Motor neuron (in vitro differentiated cells): Measurements from ENCODE around the gene SLC22A6. TPM values are rescaled to one million over a fixed set of nuclear protein-coding genes. Genes with fewer than 3 reads are reported as not detected.
"Not testable (repeated sequence)": the region's sequence is repeated elsewhere in the genome, so short reads cannot be mapped to it uniquely, and the experiment has no call there.

Source experiments
- ATAC-seq, 8 experiments: fragments of 200-7000 bp; cut with Tn5 transposase; replicated peaks in 6 of 8; 2 replicates each; pipeline ENCODE4 v1.8.0; 2021; ENCODE audit warnings: mild to moderate bottlenecking in 8 of 8, moderate library complexity in 8 of 8
- H3K27ac ChIP-seq, 2 donors: fragments of 250-450 bp; sonication (Bioruptor Pico); 2 replicates each; pipeline ENCODE4 v1.9.0; 2021; ENCODE audit warnings: antibody characterized with exemption in 2 of 2, mild to moderate bottlenecking in 2 of 2, moderate library complexity in 1 of 2
- H3K4me1 ChIP-seq, 2 donors: fragments of 250-450 bp; sonication (Bioruptor Pico); replicated peaks in 1 of 2; 2 replicates each; pipeline ENCODE4 v1.6.1; 2021; ENCODE audit warnings: antibody characterized with exemption in 2 of 2, mild to moderate bottlenecking in 2 of 2, moderate library complexity in 1 of 2
- H3K4me3 ChIP-seq, 5 donors: fragments of 250-450 bp; sonication (Bioruptor Pico); 2 replicates each; pipeline ENCODE4 v1.9.0; 2021; ENCODE audit warnings: antibody characterized with exemption in 5 of 5, mild to moderate bottlenecking in 5 of 5, moderate library complexity in 4 of 5
- WGBS, 10 experiments: fragments of 450-650 bp; shearing (Covaris generic); methylation state at CpG; one replicate each; pipeline ENCODE4 v1.0.0; 2022; 5-methylcytosine and 5-hydroxymethylcytosine counted together
- in situ Hi-C, 9 experiments: fragments of 400-800 bp; cut with MboI; loops; one replicate each; pipeline ENCODE4 v1.15.0; 2021; ENCODE audit warnings: low sequenced_read_pairs in 9 of 9, low pct_unique_long_range_greater_than_20kb in 2 of 9; ENCODE audit not compliant: unreplicated experiment in 9 of 9
- total RNA-seq, 8 experiments: library from RNA; unstranded; fragments of 300-600 nt; gene quantifications; 2 replicates each; pipeline versions ENCODE4 v1.2.3 to v1.2.4, GENCODE V29; 2022

SLC22A6 gene
- total RNA-seq, 8 experiments from 2014 or later = 0.17 to 3.9 (median 0.38) TPM; not detected in 5

- in situ Hi-C loops, ATAC-seq: not testable (repeated sequence)
Observed at GRCh38 chr11:62945538-62945937, 39.2 kb downstream of the SLC22A6 start.

GRCh38 chr11:62937528-62937927 lies 47.2 kb downstream of the SLC22A6 start:
- ATAC-seq, H3K27ac ChIP-seq, in situ Hi-C loops, H3K4me1 ChIP-seq, H3K4me3 ChIP-seq: not testable (repeated sequence)
- 0 to 88% (median 40%) methylated on average over 1 to 2 of the region's 2 CpGs; no CpG with 5 or more reads in 3 of the 10 experiments for WGBS, 10 experiments

More at GRCh38 chr11:62945538-62945937, 39.2 kb downstream of the SLC22A6 start:
- H3K27ac ChIP-seq, H3K4me3 ChIP-seq, H3K4me1 ChIP-seq: not testable (repeated sequence)
- 53 to 100% (median 94%) methylated on average over 2 to 7 of the region's 10 CpGs; no CpG with 5 or more reads in 2 of the 10 experiments for WGBS, 10 experiments

GRCh38 chr11:62934496-62934785 lies 50.3 kb downstream of the SLC22A6 start:
- no peak overlapping the region for H3K4me3 ChIP-seq

GRCh38 chr11:62933750-62934495 lies 50.8 kb downstream of the SLC22A6 start:
- H3K4me1 ChIP-seq = no peaks in the 10 kb centered on the region
- no peak overlapping the region for H3K27ac ChIP-seq
- in situ Hi-C loops = no loop called here
- 33 to 100% (median 81%) methylated on average over 1 to 2 of the region's 5 CpGs; no CpG with 5 or more reads in 6 of the 10 experiments for WGBS, 10 experiments
- no peak for ATAC-seq
- H3K4me3 ChIP-seq = no peak overlapping the region

More at GRCh38 chr11:62934496-62934785, 50.3 kb downstream of the SLC22A6 start:
- H3K27ac ChIP-seq = no peak overlapping the region
- 0 to 30% (median 6%) methylated on average over 1 of the region's 1 CpG; no CpG with 5 or more reads in 6 of the 10 experiments for WGBS, 10 experiments
- in situ Hi-C loops = no loop called here
- ATAC-seq = no peak
- H3K4me1 ChIP-seq = no peaks in the 10 kb centered on the region

- H3K27ac ChIP-seq = no peak overlapping the region
- WGBS, 10 experiments = 100% methylated on average over 1 to 4 of the region's 13 CpGs; no CpG with 5 or more reads in 8 of the 10 experiments
- H3K4me3 ChIP-seq = no peak overlapping the region
- no peak for ATAC-seq
- in situ Hi-C loops = no loop called here
- H3K4me1 ChIP-seq = peaks cover 0 to 5% of the 10 kb centered on the region in 2 donors
Observed at GRCh38 chr11:62933285-62933684, 51.5 kb downstream of the SLC22A6 start.

GRCh38 chr11:62931499-62932278 lies 53.1 kb downstream of the SLC22A6 start:
- no peak overlapping the region for H3K4me3 ChIP-seq
- WGBS, 10 experiments = 25 to 76% (median 44%) methylated on average over 2 to 8 of the region's 8 CpGs; no CpG with 5 or more reads in 1 of the 10 experiments
- in situ Hi-C loops = no loop called here
- H3K4me1 ChIP-seq = peaks cover 10 to 19% of the 10 kb centered on the region in 2 donors
- H3K27ac ChIP-seq = no peak overlapping the region
- peak in 5 of 8 experiments; percentile 19 to 67 (median 50) for ATAC-seq

- ATAC-seq = no peak
- in situ Hi-C loops = no loop called here
- Histone ChIP-seq H3K4me3 (no peak overlapping the region), H3K4me1 (peaks cover 10 to 25% of the 10 kb centered on the region in 2 donors), H3K27ac (no peak overlapping the region)
- 0 to 89% (median 17%) methylated on average over 1 of the region's 1 CpG; no CpG with 5 or more reads in 5 of the 10 experiments for WGBS, 10 experiments
Observed at GRCh38 chr11:62930666-62931065, 54.1 kb downstream of the SLC22A6 start.

- H3K4me1 ChIP-seq = peaks cover 10 to 25% of the 10 kb centered on the region in 2 donors
- in situ Hi-C loops = no loop called here
- H3K4me3 ChIP-seq = no peak overlapping the region
- no peak overlapping the region for H3K27ac ChIP-seq
- WGBS, 10 experiments = 0 to 76% (median 57%) methylated on average over 1 to 3 of the region's 4 CpGs; no CpG with 5 or more reads in 6 of the 10 experiments
- ATAC-seq = peak in 1 of 8 experiments; percentile 22
Observed at GRCh38 chr11:62930157-62930556, 54.6 kb downstream of the SLC22A6 start.

GRCh38 chr11:62928011-62928410 lies 56.8 kb downstream of the SLC22A6 start:
- Histone ChIP-seq H3K4me3 (no peak overlapping the region), H3K4me1 (peaks cover 10 to 31% of the 10 kb centered on the region in 2 donors), H3K27ac (no peak overlapping the region)
- WGBS, 10 experiments = 0 to 73% (median 13%) methylated on average over 2 to 6 of the region's 13 CpGs; no CpG with 5 or more reads in 6 of the 10 experiments
- peak in 5 of 8 experiments; percentile 72 to 90 (median 81) for ATAC-seq
- in situ Hi-C loops = no loop called here

- no peak overlapping the region for H3K4me3 ChIP-seq
- no peak overlapping the region for H3K27ac ChIP-seq
- peaks cover 10 to 31% of the 10 kb centered on the region in 2 donors for H3K4me1 ChIP-seq
- 37 to 80% (median 50%) methylated on average over 2 to 5 of the region's 53 CpGs; no CpG with 5 or more reads in 6 of the 10 experiments for WGBS, 10 experiments
- ATAC-seq = no peak
- in situ Hi-C loops = no loop called here
Observed at GRCh38 chr11:62926680-62927455, 57.9 kb downstream of the SLC22A6 start.
